Measurements from ENCODE around the gene RELL1.

DNA sequence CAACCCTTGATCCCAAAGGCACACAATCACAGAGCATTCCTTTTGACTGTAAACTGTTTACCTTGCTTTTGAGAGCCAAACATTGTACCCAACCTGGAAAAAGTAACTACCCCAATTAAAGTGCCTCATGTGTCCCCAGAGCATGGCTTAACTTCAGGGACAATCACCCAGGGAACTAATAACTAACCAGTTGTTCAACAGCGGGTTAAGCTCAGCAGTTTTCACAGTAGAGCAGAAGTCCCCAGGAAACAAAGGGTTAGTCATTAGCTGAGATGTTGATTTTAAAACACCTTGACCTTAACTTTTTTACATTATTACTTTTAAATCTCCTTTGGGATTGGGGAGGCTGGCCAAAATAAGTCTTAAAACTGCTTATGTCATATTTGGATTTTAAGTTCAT is 94.8 kb downstream of the RELL1 start:
- TF ChIP-seq POLR2A (IDR thresholded peaks at IDR 0.05; ENCODE audit: low read depth, low read length) (no peak), POLR2AphosphoS5 (IDR thresholded peaks at IDR 0.05; ENCODE audit: low read depth, low read length) (no peak), TAF1 (IDR thresholded peaks at IDR 0.05; ENCODE audit: low read depth, low read length) (no peak), POU2F2 (IDR thresholded peaks at IDR 0.05; ENCODE audit: low read depth, low read length) (no peak), SPI1 (IDR thresholded peaks at IDR 0.05; ENCODE audit: low read depth, low read length) (no peak), PAX5 (IDR thresholded peaks at IDR 0.05; ENCODE audit: insufficient read depth, low read length, severe bottlenecking) (no peak)
